Measurements from ENCODE around the gene CLOCK.

Gene CLOCK

GRCh38 chr4:55540271-55540670 lies 6.4 kb downstream of the CLOCK start:
- no peak for DNase-seq

DNA sequence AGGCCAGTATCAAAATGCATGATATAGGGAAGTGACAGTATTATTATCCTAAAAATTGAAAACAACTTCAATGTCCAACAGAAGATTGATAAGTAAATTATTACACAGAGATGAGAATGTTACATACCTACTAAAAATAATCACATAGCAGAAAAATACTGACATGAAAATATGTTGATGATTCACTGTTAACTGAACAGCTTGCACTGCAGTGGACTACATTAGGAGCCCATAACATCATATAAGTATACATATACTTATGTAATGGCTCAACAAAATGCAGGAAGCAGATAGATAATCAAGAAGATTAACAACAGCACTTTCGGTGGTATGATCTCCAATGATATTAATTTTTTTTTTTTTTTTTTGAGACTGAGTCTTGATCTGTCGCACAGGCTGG lies 7.1 kb downstream of the CLOCK start:
- no peak for DNase-seq

DNA sequence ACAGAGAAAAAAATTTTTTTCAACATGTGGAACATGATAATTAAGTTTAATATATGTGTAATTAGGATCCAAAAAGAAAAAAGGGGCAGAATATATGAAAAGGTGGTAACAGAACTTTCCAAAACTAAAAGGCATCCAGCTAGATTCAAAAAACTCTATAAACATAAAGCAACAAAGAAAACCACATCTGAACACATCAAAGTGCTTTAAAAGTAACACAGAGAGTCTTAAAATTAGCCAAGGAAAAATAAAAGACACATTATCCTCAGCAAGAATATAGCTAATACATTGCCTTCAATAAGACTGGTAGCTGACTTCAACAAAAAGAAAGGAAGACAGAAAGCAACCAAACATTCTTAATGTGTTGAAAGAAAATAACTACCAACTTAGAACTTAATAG lies 8.2 kb downstream of the CLOCK start:
- DNase-seq, result no peak

DNA sequence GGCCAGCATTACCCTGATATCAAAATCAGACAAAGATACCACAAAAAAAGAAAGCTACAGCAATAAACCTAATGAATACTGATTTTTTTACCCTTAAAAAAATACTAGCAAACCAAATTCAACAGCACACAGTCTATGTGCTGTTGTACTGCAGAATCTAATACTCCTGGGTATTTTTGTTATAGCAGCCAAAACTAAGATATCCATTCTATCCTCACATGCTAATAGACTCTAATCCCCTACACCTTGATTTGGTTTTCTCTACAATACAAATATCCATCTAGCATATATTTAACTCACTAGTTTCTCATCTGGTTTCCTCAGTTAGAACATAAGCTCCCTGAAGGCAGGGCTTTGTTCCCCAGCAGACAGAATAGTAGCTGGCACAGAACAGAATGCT lies 12.4 kb downstream of the CLOCK start:
- no peak for DNase-seq

- no peak for DNase-seq
Observed at GRCh38 chr4:55530691-55531090, 16.0 kb downstream of the CLOCK start.

GRCh38 chr4:55530167-55530566 lies 16.5 kb downstream of the CLOCK start:
- DNase-seq, result no peak

- DNase-seq, result no peak
Observed at GRCh38 chr4:55528491-55528890, 18.2 kb downstream of the CLOCK start.

- no peak for DNase-seq
Observed at GRCh38 chr4:55524844-55525571, 21.7 kb downstream of the CLOCK start.

GRCh38 chr4:55518442-55518841 lies 28.3 kb downstream of the CLOCK start:
- no peak for DNase-seq

GRCh38 chr4:55517526-55518229 lies 29.0 kb downstream of the CLOCK start:
- DNase-seq, result no peak

DNA sequence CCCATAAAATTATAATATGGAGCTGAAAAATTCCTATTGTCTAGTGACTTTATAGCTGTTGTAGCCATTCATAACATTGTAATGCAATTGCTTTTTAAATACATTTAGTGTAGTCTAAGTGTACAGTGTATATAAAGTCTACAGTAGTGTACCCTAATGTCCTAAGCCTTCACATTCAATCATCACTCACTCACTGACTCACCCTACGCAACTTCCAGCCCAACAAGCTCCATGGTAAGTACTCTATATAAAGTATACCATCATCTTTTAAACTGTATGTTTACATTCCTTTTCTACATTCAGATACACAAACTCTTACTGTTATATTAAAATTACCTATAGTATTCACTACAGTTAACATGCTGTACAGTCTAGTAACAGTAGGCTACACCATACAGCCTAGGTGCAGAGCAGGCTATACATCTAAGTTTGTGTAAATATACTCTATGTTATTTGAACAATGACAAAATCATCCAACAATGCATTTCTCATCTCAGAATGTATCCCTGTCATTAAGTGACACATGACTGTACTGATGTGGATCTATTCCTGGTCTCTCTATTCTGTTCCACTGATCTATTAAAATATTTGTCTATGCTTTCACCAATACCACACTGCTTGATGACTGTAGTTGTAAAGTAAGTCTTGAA lies 33.7 kb downstream of the CLOCK start:
- DNase-seq, result no peak

GRCh38 chr4:55512077-55512476 lies 34.6 kb downstream of the CLOCK start:
- DNase-seq, result no peak

DNA sequence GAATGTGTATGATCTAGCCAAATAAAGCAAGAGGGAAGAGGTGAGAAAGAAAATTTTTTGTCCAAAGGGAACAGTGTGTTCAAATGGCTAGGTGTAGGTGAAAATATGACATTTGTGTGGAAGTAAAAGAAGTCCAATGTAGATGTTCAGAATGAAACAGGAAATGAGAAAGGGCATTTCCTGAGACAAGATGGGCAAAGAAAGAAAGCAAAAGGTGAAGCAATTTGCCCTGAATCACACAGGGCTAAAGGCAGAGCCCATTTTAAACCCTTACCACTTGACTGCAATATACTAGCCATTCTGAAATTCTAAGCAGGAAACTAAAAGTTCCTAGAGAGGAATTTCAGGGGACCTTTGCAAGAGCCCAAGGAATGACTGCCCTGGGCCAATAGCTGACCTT lies 36.0 kb downstream of the CLOCK start:
- DNase-seq, result no peak

DNA sequence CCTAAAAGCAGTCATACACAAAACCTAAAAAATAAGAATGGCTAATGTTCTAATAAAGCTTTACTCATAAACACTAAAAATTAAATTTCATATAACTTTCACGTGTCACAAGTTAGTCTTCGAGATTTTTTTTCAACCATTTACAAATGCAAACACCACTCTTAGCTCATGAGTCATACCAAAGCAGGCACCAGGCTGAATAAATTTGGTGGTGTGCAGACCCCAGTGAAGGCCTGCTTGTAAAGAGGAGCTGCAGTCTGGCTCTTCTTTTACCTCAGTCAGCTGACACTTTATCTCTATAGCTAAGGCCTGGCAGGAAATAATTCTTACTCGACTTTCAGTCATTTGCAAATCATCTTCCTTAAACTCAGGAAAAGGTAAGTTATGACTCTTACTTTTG lies 37.4 kb downstream of the CLOCK start:
- no peak for DNase-seq

GRCh38 chr4:55507612-55508011 lies 39.1 kb downstream of the CLOCK start:
- DNase-seq, result no peak

GRCh38 chr4:55503169-55503568 lies 43.5 kb downstream of the CLOCK start:
- no peak for DNase-seq

DNA sequence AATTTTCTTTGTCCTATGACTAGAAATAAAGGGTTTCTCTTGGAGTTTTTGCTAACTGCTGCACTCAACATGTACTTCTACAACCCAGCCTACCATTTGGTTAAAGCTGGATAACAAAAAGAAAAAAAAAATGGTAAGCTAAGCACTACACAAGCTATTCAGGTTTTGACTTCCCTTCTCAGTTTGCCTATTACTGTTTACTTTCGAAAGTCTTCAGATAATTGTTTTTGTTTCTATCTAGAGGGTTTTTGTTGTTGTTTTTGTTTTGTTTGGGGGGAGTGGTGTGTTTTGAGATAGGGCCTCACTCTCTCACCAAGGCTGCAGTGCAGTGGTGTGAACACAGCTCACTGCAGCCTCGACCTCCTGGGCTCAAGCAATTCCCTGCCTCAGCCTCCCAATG lies 46.6 kb downstream of the CLOCK start:
- no peak for DNase-seq

DNA sequence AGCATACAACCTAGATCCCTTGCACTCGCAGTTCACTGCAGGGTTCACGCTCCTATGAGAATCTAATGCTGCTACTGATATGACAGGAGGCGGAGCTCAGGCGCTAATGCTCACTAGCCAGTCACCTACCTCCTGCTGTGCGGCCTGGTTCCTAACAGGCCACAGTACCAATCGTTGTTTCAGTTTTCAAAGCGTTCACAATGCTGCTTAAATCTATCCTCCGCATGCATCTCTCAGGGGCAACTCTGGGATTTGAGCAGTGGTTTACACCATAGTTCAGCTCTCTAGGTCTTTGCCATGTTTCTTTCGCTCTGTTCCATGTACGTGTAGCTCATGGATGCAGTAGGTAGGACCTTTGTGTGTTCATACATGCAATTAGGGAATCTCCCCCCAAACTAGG lies 47.2 kb downstream of the CLOCK start:
- DNase-seq, result no peak

GRCh38 chr4:55498051-55498450 lies 48.7 kb downstream of the CLOCK start:
- no peak for DNase-seq

DNA sequence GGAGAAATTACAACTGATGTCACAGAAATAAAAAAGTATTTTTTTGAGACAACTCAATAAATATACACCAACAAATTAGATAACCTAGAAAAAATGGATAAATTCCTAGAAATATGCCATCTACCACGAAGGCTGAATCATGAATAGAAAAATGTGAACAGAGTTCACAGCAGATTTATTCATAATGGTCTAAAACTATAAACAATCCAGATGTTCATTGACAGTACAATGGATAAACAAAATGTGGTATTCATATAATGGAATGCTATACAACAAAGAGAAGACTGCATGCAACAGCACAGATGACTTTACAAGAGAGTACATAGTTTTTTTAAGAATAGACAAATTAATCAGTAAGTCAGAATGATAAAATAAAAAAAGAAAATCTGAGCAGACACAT lies 55.2 kb downstream of the CLOCK start:
- no peak for DNase-seq

GRCh38 chr4:55488716-55489115 lies 58.0 kb downstream of the CLOCK start:
- no peak for DNase-seq

GRCh38 chr4:55485821-55486220 lies 60.9 kb downstream of the CLOCK start:
- no peak for DNase-seq

DNA sequence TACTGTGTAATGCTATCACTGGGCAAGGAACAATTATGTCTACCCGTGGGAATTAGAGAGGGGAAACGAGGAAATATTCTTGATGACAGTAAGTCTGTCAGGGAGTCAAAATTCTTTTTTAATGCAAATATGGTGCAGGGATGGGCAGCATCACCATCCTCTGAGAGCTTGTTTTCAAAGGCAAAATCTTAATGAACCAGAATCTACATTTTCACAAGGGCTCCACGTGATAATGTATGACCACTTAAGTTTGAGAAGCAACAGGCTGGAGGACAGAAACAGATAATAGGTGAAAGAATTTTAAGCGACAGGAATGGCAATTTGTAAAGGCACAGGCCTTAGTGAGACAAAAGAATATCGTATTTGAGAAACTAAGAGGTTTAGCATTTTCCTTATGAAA lies 63.4 kb downstream of the CLOCK start:
- DNase-seq, result no peak
